NB4 (cell line): Measurements from ENCODE around the gene TRAF3.

Source experiments
- DNase-seq: peaks from one replicate; pipeline ENCODE4 v3.0.0; 2010; ENCODE audit warnings: low read depth
- H3K4me3 ChIP-seq: one replicate; pipeline ENCODE4 v1.5.1; 2011; ENCODE audit warnings: mild to moderate bottlenecking, low read depth, low read length, moderate library complexity
- MYC ChIP-seq: IDR thresholded peaks from 2 replicates; pipeline ENCODE4 v1.6.1; 2011; ENCODE audit warnings: low read depth, low read length
- POLR2A ChIP-seq: IDR thresholded peaks from 2 replicates; pipeline ENCODE4 v1.6.1; 2011; ENCODE audit warnings: mild to moderate bottlenecking; ENCODE audit not compliant: insufficient read length; ENCODE audit errors: extremely low read depth
- TF ChIP-seq, protein P1 (sequence below): IDR thresholded peaks from one replicate; pipeline ENCODE4 v1.5.1; 2012; ENCODE audit warnings: low read depth, low read length
- TF ChIP-seq, protein P2 (sequence below): IDR thresholded peaks from 2 replicates; pipeline ENCODE4 v1.6.1; 2011; ENCODE audit warnings: low read depth, low read length

Gene TRAF3

DNA sequence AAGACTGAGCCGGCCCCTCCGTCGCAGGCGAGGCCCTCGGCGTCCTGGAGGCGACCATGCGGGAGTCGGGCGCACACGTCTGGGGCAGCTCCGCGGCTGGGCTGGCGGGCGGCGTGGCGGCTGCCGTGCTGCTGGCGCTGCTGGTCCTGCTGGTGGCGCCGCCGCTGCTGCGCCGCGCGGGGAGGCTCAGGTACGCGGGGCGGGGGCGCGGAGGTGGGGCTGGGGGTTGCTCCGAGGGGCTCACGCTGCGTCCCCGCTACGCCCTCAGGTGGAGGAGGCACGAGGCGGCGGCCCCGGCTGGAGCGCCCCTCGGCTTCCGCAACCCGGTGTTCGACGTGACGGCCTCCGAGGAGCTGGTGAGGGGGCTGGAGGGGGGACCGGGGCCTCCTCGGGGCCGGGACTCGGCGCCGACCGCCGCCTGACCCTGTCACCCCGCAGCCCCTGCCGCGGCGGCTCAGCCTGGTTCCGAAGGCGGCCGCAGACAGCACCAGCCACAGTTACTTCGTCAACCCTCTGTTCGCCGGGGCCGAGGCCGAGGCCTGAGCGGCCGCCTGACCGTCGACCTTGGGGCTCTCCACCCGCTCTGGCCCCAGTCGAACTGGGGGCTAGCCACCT lies 153.0 kb downstream of the TRAF3 start:
- no peak for TF ChIP-seq MYC
- TF ChIP-seq, protein P1, sequence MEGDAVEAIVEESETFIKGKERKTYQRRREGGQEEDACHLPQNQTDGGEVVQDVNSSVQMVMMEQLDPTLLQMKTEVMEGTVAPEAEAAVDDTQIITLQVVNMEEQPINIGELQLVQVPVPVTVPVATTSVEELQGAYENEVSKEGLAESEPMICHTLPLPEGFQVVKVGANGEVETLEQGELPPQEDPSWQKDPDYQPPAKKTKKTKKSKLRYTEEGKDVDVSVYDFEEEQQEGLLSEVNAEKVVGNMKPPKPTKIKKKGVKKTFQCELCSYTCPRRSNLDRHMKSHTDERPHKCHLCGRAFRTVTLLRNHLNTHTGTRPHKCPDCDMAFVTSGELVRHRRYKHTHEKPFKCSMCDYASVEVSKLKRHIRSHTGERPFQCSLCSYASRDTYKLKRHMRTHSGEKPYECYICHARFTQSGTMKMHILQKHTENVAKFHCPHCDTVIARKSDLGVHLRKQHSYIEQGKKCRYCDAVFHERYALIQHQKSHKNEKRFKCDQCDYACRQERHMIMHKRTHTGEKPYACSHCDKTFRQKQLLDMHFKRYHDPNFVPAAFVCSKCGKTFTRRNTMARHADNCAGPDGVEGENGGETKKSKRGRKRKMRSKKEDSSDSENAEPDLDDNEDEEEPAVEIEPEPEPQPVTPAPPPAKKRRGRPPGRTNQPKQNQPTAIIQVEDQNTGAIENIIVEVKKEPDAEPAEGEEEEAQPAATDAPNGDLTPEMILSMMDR: no peak
- H3K4me3 ChIP-seq: no peak overlapping the region

DNA sequence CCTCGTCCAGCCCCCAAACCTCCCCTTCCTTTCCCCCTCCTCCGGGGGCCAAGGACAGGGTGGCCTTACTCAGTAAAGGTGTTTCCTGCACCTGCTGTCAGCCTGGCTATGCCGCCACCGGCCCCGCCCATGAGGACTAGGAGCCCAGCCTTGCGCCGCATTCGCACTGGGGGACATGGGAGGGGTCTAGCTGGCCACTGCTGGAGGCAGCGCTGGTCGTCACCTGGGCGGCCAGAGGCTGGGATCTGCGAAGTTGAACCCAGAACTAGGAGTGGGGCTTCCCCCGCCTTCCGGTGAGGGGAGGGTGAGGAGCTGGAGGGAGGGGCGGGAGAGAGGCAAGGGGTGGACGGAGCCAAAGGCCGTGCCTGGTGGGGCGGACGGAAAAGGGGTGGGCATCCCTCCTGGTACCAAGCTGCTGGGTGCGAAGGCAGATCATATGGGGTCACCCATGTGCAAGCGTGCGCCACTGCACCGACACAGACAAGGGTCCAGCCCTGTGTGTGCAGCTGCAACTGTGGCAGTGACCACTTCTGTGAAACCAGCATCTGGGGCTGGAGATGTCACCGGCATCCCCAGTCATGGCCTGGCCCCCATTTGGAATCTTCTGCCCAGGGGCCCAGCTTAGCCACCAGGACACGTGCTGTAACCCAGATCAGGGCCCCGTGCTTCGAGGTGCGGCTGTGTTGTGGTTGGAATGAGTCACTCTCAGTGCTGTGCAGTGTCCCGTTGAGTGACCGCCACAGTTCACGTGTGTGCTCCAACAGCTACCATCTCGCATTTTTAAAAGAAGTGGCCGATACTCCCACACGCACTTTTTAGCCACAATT lies 153.7 kb downstream of the TRAF3 start:
- no peak overlapping the region for H3K4me3 ChIP-seq
- peak; percentile 91 for DNase-seq
- TF ChIP-seq, protein P2, sequence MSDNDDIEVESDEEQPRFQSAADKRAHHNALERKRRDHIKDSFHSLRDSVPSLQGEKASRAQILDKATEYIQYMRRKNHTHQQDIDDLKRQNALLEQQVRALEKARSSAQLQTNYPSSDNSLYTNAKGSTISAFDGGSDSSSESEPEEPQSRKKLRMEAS: peak; percentile 97
- TF ChIP-seq MYC: peak; percentile 95
- TF ChIP-seq POLR2A: no peak
- TF ChIP-seq, protein P1: no peak

More for the DNA sequence above, 153.0 kb downstream of the TRAF3 start:
- no peak for DNase-seq

DNA sequence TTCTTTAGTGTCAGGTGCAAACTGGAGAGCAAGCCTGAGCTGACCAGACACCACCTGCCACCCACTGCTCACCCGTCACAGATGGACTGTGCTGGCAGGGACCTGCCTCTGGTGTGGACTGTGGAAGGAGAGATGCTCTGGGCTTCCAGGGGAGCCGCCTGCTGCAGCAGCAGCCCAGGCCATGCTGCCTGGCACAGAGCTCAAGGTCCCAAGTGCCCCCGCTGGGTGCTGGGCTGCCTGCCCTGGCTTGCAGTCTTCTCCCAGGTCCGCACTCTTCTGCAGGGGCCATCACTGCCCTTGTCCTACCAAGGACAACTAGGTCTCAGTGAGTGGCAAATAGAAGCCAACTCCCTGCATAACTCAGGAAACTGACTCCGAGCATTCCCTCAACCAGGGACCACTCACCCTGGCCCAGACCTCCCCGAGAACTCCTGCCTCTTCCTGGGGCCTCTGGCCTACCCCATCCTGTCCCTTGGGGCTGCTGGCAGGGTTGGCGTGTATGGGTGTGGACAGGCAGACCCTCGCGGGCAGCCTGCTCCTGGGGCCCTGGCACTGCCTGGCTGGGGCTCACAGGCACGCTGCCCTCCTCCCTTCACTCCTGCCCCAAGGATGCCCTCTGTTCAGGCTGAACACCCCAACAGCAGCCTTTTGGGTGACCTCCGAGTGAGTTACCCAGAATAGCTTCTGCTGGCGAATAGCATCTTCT lies 154.5 kb downstream of the TRAF3 start:
- TF ChIP-seq POLR2A: no peak
- no peak for TF ChIP-seq MYC
- TF ChIP-seq, protein P2: no peak
- TF ChIP-seq, protein P1: no peak
- no peak overlapping the region for H3K4me3 ChIP-seq
- DNase-seq: no peak

DNA sequence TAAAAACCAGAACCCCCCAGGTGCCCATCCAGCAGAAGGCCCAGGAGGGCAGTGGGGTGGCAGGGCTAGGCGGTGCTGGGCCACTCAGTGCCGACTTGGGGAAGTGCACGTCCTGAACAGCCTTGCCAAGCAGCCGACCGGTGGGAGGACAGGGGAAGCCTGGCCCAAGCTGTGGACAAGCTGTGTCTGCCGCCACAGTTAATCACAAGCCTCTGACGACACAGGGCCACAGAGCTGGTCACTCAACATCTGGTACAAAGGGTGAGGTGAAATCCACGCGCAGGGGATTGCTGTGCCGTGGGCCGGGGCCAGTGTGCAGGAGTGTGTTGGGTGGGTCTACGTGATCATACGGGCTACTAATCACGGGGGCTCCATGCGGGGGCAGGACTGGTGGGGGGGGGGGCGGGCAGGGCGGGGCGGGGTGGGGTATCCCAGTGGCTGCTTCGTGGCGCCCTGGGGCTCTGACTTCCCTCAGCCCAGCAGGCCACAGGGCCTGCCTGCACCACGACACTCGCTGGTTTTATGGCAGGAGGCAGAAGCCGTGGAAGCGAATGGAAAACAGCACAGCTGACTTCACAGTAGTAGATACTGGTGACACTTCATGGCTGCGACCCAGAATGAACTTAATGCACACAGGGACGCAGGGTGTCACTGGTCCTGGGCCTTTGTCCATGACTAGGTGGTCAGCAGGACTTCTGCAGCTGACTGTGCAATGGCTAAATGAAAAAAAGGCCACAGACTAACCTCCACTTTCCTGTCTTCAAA lies 155.4 kb downstream of the TRAF3 start:
- no peak overlapping the region for H3K4me3 ChIP-seq
- DNase-seq: no peak
- TF ChIP-seq, protein P2: no peak
- TF ChIP-seq MYC (no peak), POLR2A (no peak)
- TF ChIP-seq, protein P1: no peak

DNA sequence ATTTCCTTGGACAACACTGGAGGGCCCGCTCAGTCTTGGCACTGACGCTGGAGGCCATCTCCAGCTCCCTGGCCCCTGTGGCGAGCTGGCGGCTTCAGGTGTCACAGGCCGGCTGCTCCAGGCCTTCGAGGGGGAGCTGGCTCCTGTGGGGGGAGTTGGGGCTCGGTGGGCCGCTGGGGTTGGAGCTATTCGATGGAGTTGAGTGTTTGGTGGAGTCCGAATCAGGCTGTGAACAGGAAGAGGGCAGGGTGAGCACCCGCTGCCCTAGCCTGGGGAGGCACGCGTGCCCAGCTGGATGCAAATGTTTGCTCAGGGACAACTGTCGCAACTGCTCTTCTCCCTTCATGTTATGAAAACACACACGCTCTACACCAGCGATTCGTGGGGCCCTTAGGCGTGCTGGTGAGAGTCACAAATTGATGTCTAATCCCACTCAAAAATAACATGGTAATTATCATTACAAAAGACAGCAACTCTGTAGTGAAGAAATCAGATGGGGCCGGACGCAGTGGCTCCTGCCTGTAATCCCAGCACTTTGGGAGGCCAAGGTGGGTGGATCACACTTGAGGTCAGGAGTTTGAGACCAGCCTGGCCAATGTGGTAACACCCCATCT lies 156.5 kb downstream of the TRAF3 start:
- DNase-seq: no peak
- H3K4me3 ChIP-seq: no peak overlapping the region
- TF ChIP-seq POLR2A: no peak
- TF ChIP-seq, protein P1: no peak
